Neural cell (in vitro differentiated cells): ENCODE measurements around the gene OXSR1. TPM values are rescaled to one million over a fixed set of nuclear protein-coding genes. Genes with fewer than 3 reads are reported as not detected.
A peak's percentile ranks its signal among the peaks of the same experiment; 100 is the strongest.

Experiments used
- H2AFZ ChIP-seq: fragments of 200-600, 300-800 bp; sonication (generic), shearing (Covaris generic); 2 replicates; pipeline ENCODE4 v1.6.0; 2014; ENCODE audit warnings: low read depth, mild to moderate bottlenecking, antibody characterized with exemption, low read length, moderate library complexity
- H3F3A ChIP-seq: fragments of 200-600 bp; shearing (Covaris generic); 2 replicates; pipeline ENCODE4 v1.6.1; 2016; ENCODE audit warnings: mild to moderate bottlenecking, moderate library complexity, mixed read lengths, antibody characterized with exemption, low read length; ENCODE audit not compliant: insufficient read depth, poor library complexity, severe bottlenecking
- H3K27ac ChIP-seq: fragments of 200-600, 300-800 bp; sonication (generic), shearing (Covaris generic); 2 replicates; pipeline ENCODE4 v1.5.1; 2014; ENCODE audit warnings: mild to moderate bottlenecking, low read length, moderate library complexity
- H3K27me3 ChIP-seq: fragments of 300-800, 200-600 bp; sonication (generic), shearing (Covaris generic); 2 replicates; pipeline ENCODE4 v1.6.0; 2014; ENCODE audit warnings: mild to moderate bottlenecking, low read depth, low read length, moderate library complexity; ENCODE audit not compliant: insufficient read depth
- H3K36me3 ChIP-seq: fragments of 300-800, 200-600 bp; sonication (generic), shearing (Covaris generic); 2 replicates; pipeline ENCODE4 v1.5.1; 2014; ENCODE audit warnings: mild to moderate bottlenecking, antibody characterized with exemption, low read length, moderate library complexity; ENCODE audit not compliant: insufficient read depth
- H3K4me2 ChIP-seq: fragments of 300-800, 200-600 bp; sonication (generic), shearing (Covaris generic); 2 replicates; pipeline ENCODE4 v1.6.0; 2014; ENCODE audit warnings: mild to moderate bottlenecking, low read length
- H3K4me3 ChIP-seq: fragments of 300-800, 200-600 bp; sonication (generic), shearing (Covaris generic); 2 replicates; pipeline ENCODE4 v1.5.1; 2014; ENCODE audit warnings: mild to moderate bottlenecking, low read length, moderate library complexity
- H3K79me2 ChIP-seq: fragments of 200-600 bp; shearing (Covaris generic); replicated peaks from 2 replicates; pipeline ENCODE4 v1.6.0; 2014; ENCODE audit warnings: mild to moderate bottlenecking, low read length, moderate library complexity; ENCODE audit not compliant: insufficient read depth
- H3K9ac ChIP-seq: fragments of 300-800, 200-600 bp; sonication (generic), shearing (Covaris generic); 2 replicates; pipeline ENCODE4 v1.6.1; 2016; ENCODE audit warnings: mild to moderate bottlenecking, low read length, mixed read lengths
- H3K9me2 ChIP-seq: fragments of 200-600 bp; shearing (Covaris generic); 2 replicates; pipeline ENCODE4 v1.6.1; 2016; ENCODE audit warnings: mild to moderate bottlenecking, low read length, mixed read lengths; ENCODE audit not compliant: insufficient read depth
- H3K9me3 ChIP-seq: fragments of 200-600, 300-800 bp; sonication (generic), shearing (Covaris generic); 2 replicates; pipeline ENCODE4 v1.6.1; 2016; ENCODE audit warnings: mild to moderate bottlenecking, mixed run types, low read length, moderate library complexity, mixed read lengths
- H4K20me1 ChIP-seq: fragments of 200-600 bp; shearing (Covaris generic); 2 replicates; pipeline ENCODE4 v1.6.1; 2016; ENCODE audit warnings: mild to moderate bottlenecking, mixed run types; ENCODE audit not compliant: insufficient read depth
- EP300 ChIP-seq: fragments of 450-650 bp; conservative IDR thresholded peaks from 2 replicates; pipeline ENCODE4 v1.6.1; 2014; ENCODE audit warnings: antibody characterized with exemption, mild to moderate bottlenecking, moderate library complexity; ENCODE audit not compliant: poor library complexity, severe bottlenecking
- EZH2 ChIP-seq: fragments of 200-600, 300-800 bp; shearing (Covaris generic), sonication (generic); IDR thresholded peaks from 2 replicates; pipeline ENCODE4 v1.6.1; 2014; ENCODE audit warnings: antibody characterized with exemption, low read length, borderline replicate concordance, mild to moderate bottlenecking; ENCODE audit not compliant: insufficient read depth, poor library complexity, severe bottlenecking
- MXI1 ChIP-seq: fragments of 450-650 bp; conservative IDR thresholded peaks from 2 replicates; pipeline ENCODE4 v1.6.1; 2014; ENCODE audit warnings: antibody characterized with exemption, mild to moderate bottlenecking; ENCODE audit not compliant: poor library complexity, severe bottlenecking
- POLR2AphosphoS5 ChIP-seq: IDR thresholded peaks from 2 replicates; pipeline ENCODE4 v1.6.1; 2012
- RAD21 ChIP-seq: fragments of 450-650 bp; conservative IDR thresholded peaks from 2 replicates; pipeline ENCODE4 v1.6.1; 2014; ENCODE audit warnings: antibody characterized with exemption, mild to moderate bottlenecking, moderate library complexity
- REST ChIP-seq: IDR thresholded peaks from 2 replicates; pipeline ENCODE4 v1.6.1; 2012; ENCODE audit warnings: borderline replicate concordance
- SMC3 ChIP-seq: fragments of 450-650 bp; conservative IDR thresholded peaks from 2 replicates; pipeline ENCODE4 v1.6.1; 2014; ENCODE audit warnings: antibody characterized with exemption, mild to moderate bottlenecking, moderate library complexity; ENCODE audit not compliant: poor library complexity
- TAF1 ChIP-seq: IDR thresholded peaks from 2 replicates; pipeline ENCODE4 v1.6.1; 2012; ENCODE audit warnings: low read depth
- polyA plus RNA-seq: library from polyadenylated mRNA; depleted of rRNA; stranded (reverse); fragments of >200 nt; gene quantifications from 2 replicates; pipeline ENCODE4 v1.2.3, GENCODE V29; 2014
- TF ChIP-seq, protein P1 (sequence below): fragments of 450-650 bp; IDR thresholded peaks from 2 replicates; pipeline ENCODE4 v1.5.1; 2014; ENCODE audit warnings: antibody characterized with exemption, mild to moderate bottlenecking, moderate library complexity; ENCODE audit not compliant: poor library complexity, severe bottlenecking

Gene OXSR1
- polyA plus RNA-seq, 1 donor from 2014 or later = 50.8 TPM

- no peaks in the 10 kb centered on the region for H3K9me3 ChIP-seq
- H3K4me3 ChIP-seq = no peak overlapping the region
- no peak overlapping the region for H3K4me2 ChIP-seq
- no peaks in the 10 kb centered on the region for H3K27me3 ChIP-seq
- no peak overlapping the region for H3K9ac ChIP-seq
- H3F3A ChIP-seq = no peaks in the 10 kb centered on the region
- TF ChIP-seq POLR2AphosphoS5 = peak; percentile 11
- no peak for TF ChIP-seq EP300
- no peak for TF ChIP-seq EZH2
- no peak for TF ChIP-seq MXI1
- TF ChIP-seq, protein P1, sequence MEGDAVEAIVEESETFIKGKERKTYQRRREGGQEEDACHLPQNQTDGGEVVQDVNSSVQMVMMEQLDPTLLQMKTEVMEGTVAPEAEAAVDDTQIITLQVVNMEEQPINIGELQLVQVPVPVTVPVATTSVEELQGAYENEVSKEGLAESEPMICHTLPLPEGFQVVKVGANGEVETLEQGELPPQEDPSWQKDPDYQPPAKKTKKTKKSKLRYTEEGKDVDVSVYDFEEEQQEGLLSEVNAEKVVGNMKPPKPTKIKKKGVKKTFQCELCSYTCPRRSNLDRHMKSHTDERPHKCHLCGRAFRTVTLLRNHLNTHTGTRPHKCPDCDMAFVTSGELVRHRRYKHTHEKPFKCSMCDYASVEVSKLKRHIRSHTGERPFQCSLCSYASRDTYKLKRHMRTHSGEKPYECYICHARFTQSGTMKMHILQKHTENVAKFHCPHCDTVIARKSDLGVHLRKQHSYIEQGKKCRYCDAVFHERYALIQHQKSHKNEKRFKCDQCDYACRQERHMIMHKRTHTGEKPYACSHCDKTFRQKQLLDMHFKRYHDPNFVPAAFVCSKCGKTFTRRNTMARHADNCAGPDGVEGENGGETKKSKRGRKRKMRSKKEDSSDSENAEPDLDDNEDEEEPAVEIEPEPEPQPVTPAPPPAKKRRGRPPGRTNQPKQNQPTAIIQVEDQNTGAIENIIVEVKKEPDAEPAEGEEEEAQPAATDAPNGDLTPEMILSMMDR = no peak
- TF ChIP-seq REST = no peak
- TF ChIP-seq RAD21 = no peak
- no peak overlapping the region for H2AFZ ChIP-seq
- no peaks in the 10 kb centered on the region for H4K20me1 ChIP-seq
- no peaks in the 10 kb centered on the region for H3K9me2 ChIP-seq
- H3K36me3 ChIP-seq = peaks cover 3% of the 10 kb centered on the region
- H3K27ac ChIP-seq = no peak overlapping the region
- H3K79me2 ChIP-seq = no peaks in the 10 kb centered on the region
Measured at GRCh38 chr3:38247366-38248035, 82.2 kb downstream of the OXSR1 start.

- no peak overlapping the region for H3K9ac ChIP-seq
- no peaks in the 10 kb centered on the region for H3K9me3 ChIP-seq
- no peaks in the 10 kb centered on the region for H3K79me2 ChIP-seq
- H3F3A ChIP-seq = no peaks in the 10 kb centered on the region
- no peaks in the 10 kb centered on the region for H3K9me2 ChIP-seq
- TF ChIP-seq, protein P1 = no peak
- TF ChIP-seq EZH2 = no peak
- no peak for TF ChIP-seq REST
- no peak for TF ChIP-seq SMC3
- no peak for TF ChIP-seq POLR2AphosphoS5
- TF ChIP-seq EP300 = no peak
- TF ChIP-seq MXI1 = no peak
- TF ChIP-seq TAF1 = no peak
- TF ChIP-seq RAD21 = no peak
- no peak overlapping the region for H2AFZ ChIP-seq
- H3K4me3 ChIP-seq = no peak overlapping the region
- H3K27ac ChIP-seq = no peak overlapping the region
- H3K4me2 ChIP-seq = no peak overlapping the region
- H3K36me3 ChIP-seq = peaks cover 7% of the 10 kb centered on the region
- H4K20me1 ChIP-seq = no peaks in the 10 kb centered on the region
- H3K27me3 ChIP-seq = no peaks in the 10 kb centered on the region
Measured at GRCh38 chr3:38250198-38250597, 84.9 kb downstream of the OXSR1 start.
